SK-N-MC (cell line): ENCODE measurements around the gene GZMM.

Source experiments
- FOXP2 ChIP-seq: optimal IDR thresholded peaks from 2 replicates; pipeline ENCODE3; 2011; ENCODE audit warnings: mild to moderate bottlenecking, moderate library complexity; ENCODE audit not compliant: insufficient read depth; ENCODE audit errors: extremely low read length, control extremely low read depth
- POLR2AphosphoS5 ChIP-seq: IDR thresholded peaks from 2 replicates; pipeline ENCODE4 v1.6.1; 2012; ENCODE audit warnings: mild to moderate bottlenecking, low read depth, low read length, borderline replicate concordance

DNA sequence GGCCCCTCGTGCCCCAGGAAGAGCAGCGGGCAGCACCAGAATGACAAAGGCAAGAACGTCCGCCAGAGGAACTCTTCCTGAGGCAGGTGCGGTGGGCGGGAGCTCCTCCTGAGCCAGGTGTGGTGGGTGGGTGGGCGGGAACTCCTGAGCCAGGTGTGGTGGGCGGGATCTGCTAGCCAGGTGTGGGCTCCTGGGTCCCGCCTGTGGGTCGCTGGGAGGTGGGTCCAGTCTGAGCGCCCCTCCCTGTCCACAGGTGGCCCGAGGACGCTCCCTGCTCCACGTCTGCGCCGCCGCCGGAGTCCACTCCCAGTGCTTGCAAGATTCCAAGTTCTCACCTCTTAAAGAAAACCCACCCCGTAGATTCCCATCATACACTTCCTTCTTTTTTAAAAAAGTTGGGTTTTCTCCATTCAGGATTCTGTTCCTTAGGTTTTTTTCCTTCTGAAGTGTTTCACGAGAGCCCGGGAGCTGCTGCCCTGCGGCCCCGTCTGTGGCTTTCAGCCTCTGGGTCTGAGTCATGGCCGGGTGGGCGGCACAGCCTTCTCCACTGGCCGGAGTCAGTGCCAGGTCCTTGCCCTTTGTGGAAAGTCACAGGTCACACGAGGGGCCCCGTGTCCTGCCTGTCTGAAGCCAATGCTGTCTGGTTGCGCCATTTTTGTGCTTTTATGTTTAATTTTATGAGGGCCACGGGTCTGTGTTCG, 38.8 kb downstream of the GZMM start:
- no peak for TF ChIP-seq FOXP2
- no peak for TF ChIP-seq POLR2AphosphoS5
